H1 (cell line): ENCODE data around the gene PIK3R3. TPM values are rescaled to one million over a fixed set of nuclear protein-coding genes. Genes with fewer than 3 reads are reported as not detected.

ENCODE experiments used
- CBX8 ChIP-seq: fragments of 300-800, 300-1000 bp; sonication (generic); IDR thresholded peaks from 2 replicates; pipeline ENCODE4 v1.7.1; 2016; ENCODE audit warnings: low read depth, low read length, borderline replicate concordance
- CHD7 ChIP-seq: fragments of 300-600 bp; sonication (generic); IDR thresholded peaks from 2 replicates; pipeline ENCODE4 v1.7.1; 2012; ENCODE audit warnings: low read length, moderate library complexity, mild to moderate bottlenecking, inconsistent platforms; ENCODE audit not compliant: insufficient replicate concordance
- CTBP2 ChIP-seq: IDR thresholded peaks from 2 replicates; pipeline ENCODE4 v1.7.0; 2011; ENCODE audit warnings: borderline replicate concordance, mild to moderate bottlenecking, moderate library complexity, mixed read lengths, low read length; ENCODE audit not compliant: insufficient read depth, insufficient read length
- E2F6 ChIP-seq: IDR thresholded peaks from 2 replicates; pipeline ENCODE4 v1.6.1; 2012; ENCODE audit warnings: inconsistent platforms
- JUND ChIP-seq: IDR thresholded peaks from 2 replicates; pipeline ENCODE4 v1.6.1; 2011; ENCODE audit warnings: mild to moderate bottlenecking, improper control_type of control experiment, low read length
- KDM1A ChIP-seq: fragments of 200-600, 300-600 bp; sonication (generic); IDR thresholded peaks from 2 replicates; pipeline ENCODE4 v1.7.1; 2016; ENCODE audit warnings: mild to moderate bottlenecking, low read length, borderline replicate concordance
- POLR2AphosphoS5 ChIP-seq: IDR thresholded peaks from 2 replicates; pipeline ENCODE4 v1.6.1; 2011; ENCODE audit warnings: low read depth, low read length
- SAP30 ChIP-seq: fragments of 300-600 bp; sonication (generic); IDR thresholded peaks from 2 replicates; pipeline ENCODE4 v1.7.1; 2012; ENCODE audit warnings: low read length, moderate library complexity, mild to moderate bottlenecking, inconsistent platforms; ENCODE audit not compliant: insufficient read depth, insufficient replicate concordance
- SP1 ChIP-seq: IDR thresholded peaks from 2 replicates; pipeline ENCODE4 v1.6.1; 2011; ENCODE audit warnings: low read depth, low read length
- YY1 ChIP-seq: IDR thresholded peaks from 2 replicates; pipeline ENCODE4 v1.6.1; 2011; ENCODE audit warnings: low read depth, mild to moderate bottlenecking, low read length
- polyA plus RNA-seq, 7 experiments: library from polyadenylated mRNA; depleted of rRNA in 3 of 7; stranded (reverse) in 5 of 7; unstranded in 2 of 7; fragments of >200 nt in 5 of 7; fragments of 200-250 nt in 2 of 7; gene quantifications; 1 replicate in 5 of 7; 2 replicates in 1 of 7; 4 replicates in 1 of 7; pipeline versions ENCODE4 v1.2.1 to v1.2.3, GENCODE V29; 2011 to 2013; ENCODE audit warnings: missing spikeins in 2 of 7, mixed read lengths in 2 of 7
- total RNA-seq: library from RNA; stranded (reverse); fragmentation: NEBNext Ultra II Directional; extraction: Animal tissue kit (Norgen Biotek cat#: 25700); gene quantifications from 2 replicates; pipeline ENCODE4 v1.2.1, GENCODE V29; 2021

PIK3R3 gene
- total and polyA plus RNA-seq, 2 of the 8 experiments (the other 6 are each of a cell fraction or from before 2014, with no cell fraction given): 5.3 to 13.6 TPM

GRCh38 chr1:46132529-46133180 is at the start of gene PIK3R3 (continued):
- TF ChIP-seq CHD7 (no peak), SP1 (peak; percentile 75; the same call in 1 of the 2 replicates), KDM1A (no peak), CTBP2 (peak; percentile 20), POLR2AphosphoS5 (peak; percentile 45), E2F6 (peak; percentile 99), SAP30 (no peak), JUND (peak; percentile 97), CBX8 (no peak), YY1 (no peak)
